Stimulated activated CD4-positive, alpha-beta T cell treated with anti-CD3 and anti-CD28 coated beads, Interleukin-12 subunit alpha, Interleukin-12 subunit beta, amount 100 ng/mL, for 24 hours (primary cell): ENCODE data around the gene CTNNA2.

Experiments used
- DNase-seq, 2 experiments: peaks; one replicate each; pipeline ENCODE4 v3.0.0-alpha.2; 2020; ENCODE audit warnings: low read depth in 2 of 2

The CTNNA2 gene

DNA sequence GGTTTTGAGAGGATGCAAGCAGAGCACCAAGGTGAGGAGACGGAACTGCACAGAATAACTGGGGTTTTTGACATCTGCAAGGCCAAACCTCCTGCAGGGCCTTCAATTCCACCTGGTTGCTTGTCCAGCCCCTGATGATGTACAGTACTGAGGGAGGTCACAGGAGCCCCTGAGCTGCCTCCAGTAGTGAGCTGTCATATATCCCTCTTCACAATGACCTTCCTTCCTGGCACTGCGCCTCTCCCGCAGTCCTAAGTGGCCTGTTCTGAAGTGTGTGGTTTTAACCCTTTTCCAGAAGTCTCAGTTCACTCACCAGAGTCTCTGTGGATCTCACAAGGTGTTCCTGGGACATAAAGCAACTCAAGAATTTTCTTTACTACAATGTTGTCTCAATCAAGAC lies 746.4 kb downstream of the CTNNA2 start:
- no peak for DNase-seq

- DNase-seq, result no peak
Observed at GRCh38 chr2:80266231-80266630, 753.4 kb downstream of the CTNNA2 start.

DNA sequence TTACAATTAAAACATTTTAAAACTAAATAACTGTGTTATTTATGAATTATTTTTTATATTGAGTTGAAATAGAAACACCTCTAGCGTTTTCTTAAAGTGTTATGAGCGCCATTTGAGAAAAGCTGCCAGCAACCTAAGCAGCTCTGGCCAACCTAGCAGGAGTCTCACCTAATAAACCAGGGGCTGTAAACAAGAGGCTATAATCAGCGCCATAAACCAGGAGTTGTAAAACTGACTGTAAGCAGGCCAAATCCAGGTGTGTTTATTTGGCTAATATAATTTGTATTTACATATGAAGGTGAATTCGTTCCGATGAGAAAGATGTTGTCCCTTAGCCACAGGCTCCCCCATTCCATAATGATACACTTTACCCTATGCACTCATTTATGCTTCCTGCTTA lies 757.0 kb downstream of the CTNNA2 start:
- DNase-seq, result no peak

DNA sequence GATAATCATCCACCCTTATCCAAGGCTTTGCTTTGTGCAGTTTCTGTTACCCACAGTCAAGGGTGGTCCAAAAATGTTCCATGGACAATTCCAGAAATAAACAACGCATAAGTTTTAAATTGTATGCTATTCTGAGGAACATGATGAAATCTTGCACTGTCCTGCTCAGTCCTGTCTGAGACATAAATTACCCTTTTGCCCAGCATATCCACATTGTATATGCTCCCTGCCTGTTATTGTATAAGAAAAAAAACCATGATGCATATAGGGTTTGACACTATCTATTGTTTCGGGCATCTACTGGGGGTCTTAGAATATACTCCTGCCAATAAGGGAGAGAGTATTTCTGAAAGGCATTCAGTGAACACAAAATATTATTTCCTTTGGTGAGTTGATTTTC lies 767.7 kb downstream of the CTNNA2 start:
- DNase-seq, result no peak

DNA sequence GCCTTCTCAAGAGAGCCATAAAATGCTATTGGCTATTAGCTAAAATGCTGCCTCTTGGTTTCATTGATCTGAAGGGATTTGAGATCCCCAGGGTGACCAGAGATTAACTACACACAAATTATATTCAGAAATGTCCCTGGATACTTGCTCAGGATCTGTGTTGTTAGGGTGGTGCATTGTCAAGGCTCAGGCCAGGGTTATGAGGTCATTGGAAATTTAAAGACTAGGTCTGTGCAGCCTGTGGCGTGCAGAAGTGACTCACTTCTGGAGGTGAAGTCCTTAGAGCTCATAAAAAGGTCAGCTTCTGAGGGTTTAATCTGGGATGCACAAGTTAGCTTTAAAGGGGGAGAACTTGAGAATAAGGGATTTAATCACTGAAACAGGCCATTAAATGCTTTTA lies 768.2 kb downstream of the CTNNA2 start:
- DNase-seq, result no peak

DNA sequence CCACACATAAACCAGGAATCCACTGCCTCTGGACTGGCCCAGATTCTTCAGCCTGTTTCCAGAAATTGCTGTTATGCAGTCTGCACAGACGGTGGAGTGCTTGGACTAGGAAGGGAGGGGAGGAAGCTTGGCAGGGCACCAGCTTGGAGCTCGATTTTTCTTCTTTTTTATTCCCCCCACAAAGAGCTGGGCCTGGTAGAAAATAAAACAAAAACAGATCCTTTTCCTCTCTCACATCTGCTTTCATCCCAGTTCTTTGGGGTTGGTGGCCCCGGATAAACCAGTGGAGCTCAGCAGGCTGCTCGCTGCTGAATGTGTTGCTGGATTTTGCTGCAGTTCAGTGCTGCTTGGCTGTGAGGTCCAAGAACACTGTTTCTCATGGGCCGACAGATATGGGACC lies 775.7 kb downstream of the CTNNA2 start:
- DNase-seq, result no peak

GRCh38 chr2:80291656-80292055 lies 778.8 kb downstream of the CTNNA2 start:
- no peak for DNase-seq

DNA sequence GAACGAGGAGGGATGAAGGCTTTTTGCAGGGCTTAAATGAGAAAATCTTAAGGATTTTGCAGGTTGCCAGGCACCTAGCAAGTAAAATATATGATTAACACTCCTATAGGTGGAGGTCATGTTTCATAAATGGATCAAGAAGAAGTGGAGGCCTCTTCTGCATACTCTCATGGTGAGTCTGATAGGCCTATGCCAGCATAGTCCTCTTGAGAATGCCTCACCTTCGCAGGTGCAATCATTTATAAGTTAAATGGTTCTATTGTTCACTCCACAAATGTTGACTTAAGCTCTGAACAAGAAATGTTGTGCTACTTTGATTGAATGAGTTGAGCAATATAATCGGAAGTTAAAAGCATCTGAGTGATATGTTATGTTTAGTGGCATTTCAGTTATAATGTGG lies 779.6 kb downstream of the CTNNA2 start:
- no peak for DNase-seq

DNA sequence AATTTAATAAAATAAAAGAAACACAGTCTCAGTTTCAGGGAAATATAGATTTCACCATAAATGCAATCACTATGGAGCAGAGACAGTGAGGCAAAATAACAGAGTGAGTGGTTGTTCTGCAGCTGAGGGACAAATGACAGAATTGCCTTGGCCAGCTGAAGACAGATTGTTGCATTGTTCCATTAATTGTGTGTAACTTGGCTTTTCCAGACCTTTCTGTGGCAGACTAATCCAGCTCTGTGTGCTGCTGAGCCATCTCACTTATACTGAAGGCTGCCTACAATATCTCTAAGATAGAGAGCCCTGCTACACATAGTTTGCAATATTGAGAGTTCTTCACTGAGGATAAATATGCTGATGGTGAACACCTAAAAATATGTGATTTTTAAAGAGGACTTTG lies 780.2 kb downstream of the CTNNA2 start:
- DNase-seq, result no peak

GRCh38 chr2:80298954-80299353 lies 786.1 kb downstream of the CTNNA2 start:
- no peak for DNase-seq

GRCh38 chr2:80299661-80300060 lies 786.8 kb downstream of the CTNNA2 start:
- DNase-seq, result no peak

- no peak for DNase-seq
Observed at GRCh38 chr2:80300346-80300745, 787.5 kb downstream of the CTNNA2 start.

GRCh38 chr2:80300954-80301353 lies 788.1 kb downstream of the CTNNA2 start:
- no peak for DNase-seq

DNA sequence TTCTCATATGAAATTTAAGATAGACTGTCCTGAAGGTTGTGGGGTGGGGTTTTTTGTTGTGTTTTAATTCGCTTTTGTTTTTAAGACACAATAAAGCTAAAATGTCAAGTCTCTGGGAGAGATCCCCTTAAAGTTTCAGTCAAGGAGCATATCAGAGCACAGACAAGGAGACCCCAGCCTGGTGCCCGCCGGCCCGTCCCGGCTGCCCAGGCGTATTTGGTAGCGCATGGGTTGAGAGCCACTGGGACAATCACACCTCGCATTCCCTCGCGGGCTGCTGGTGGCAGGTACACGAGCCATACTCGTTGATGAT lies 789.1 kb downstream of the CTNNA2 start:
- DNase-seq, result no peak

DNA sequence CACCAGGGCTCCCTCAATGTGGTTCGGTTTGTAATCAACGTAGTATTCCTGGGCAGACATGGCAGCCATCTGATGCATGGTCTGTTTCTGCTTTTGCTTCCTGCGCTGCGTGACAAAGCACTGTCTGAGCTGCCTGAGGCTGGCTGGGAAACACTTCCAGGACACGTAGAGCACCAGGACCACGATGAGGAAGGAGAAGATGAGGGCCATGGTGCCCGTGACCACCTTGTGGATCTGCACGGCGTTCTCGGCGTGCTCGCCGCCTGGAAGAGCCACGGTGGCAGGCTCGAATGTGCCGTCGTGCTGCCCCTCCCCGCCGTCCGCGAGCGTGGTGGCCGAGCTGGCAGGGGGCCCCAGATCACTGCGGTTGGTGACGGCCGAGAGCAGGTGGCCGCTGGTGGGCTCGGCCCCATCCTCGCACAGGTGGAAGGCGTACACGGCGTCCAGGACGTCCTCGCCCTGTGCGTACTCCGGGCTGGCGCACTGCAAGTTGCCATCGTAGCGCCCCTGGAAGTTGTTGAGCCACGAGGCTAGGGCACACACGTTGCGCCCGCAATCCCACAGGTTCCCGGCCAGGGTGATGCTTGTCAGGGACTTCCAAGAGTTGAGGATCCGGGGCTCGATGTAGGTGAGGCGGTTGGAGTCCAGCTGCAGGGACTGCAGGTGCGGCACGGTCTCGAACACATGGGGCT lies 789.6 kb downstream of the CTNNA2 start:
- DNase-seq, result no peak

DNA sequence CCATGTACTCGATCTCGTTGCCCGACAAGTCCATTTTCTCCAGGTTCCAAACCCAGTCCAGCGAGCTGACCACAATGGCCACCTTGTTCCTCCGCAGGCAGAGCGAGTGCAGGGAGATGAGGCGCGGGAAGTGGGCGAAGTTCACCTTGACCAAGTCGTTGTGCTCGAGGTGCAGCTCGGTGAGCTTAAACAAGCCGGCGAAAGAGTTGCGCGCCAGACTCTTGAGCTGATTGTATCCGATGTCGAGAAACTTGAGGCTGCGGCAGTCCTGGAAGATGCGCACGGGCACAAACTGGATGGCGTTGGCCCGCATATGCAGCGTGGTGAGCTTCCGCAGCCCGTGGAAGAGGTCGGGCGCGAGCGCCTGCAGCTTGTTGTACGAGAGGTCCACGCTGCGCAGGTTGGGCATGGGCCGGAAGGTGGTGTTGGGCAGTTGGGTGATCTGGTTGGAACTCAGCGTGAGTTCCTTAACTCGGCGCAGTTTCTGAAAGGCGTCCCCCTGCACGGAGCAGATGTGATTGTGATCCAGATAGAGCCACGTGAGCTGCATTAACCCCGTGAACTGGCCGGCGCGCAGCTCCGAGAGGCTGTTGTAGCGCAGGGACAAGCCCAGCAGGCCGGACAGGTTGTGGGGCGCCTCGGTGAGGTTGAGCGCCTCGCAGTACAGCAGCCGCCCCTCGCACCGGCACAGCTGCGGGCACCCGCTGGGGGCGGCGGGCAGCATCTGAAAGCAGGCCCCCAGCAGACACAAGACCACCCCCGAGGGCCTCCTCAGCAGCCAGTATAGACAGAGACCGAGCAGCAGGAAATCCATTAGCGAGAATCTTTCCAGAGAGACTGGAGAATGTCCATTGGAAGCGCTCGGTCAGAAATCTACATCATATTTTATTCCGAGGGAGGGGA lies 790.4 kb downstream of the CTNNA2 start:
- no peak for DNase-seq

GRCh38 chr2:80303909-80304837 lies 791.3 kb downstream of the CTNNA2 start, which contains the start of gene LRRTM1:
LRRTM1 (minus strand) TSS chr2:80304752; CDS start chr2:80303819, 933 bp downstream.
- DNase-seq, result no peak

- DNase-seq, result no peak
Observed at GRCh38 chr2:80311304-80311703, 798.5 kb downstream of the CTNNA2 start.

- no peak for DNase-seq
Observed at GRCh38 chr2:80312282-80312839, 799.5 kb downstream of the CTNNA2 start.

- no peak for DNase-seq
Observed at GRCh38 chr2:80322311-80322920, 809.6 kb downstream of the CTNNA2 start.

- DNase-seq, result no peak
Observed at GRCh38 chr2:80322958-80323357, 810.1 kb downstream of the CTNNA2 start.
